GM21447 (cell line): ENCODE measurements around the gene H1-8.

Experiments
- ATAC-seq: cut with Tn5 transposase; IDR thresholded peaks from one replicate; pipeline ENCODE4 v1.9.1; 2021; ENCODE audit not compliant: unreplicated experiment

H1-8 gene

GRCh38 chr3:129592381-129593131 is 49.6 kb downstream of the H1-8 start:
- ATAC-seq, result no peak

- no peak for ATAC-seq
Measured at GRCh38 chr3:129593230-129593594, 50.2 kb downstream of the H1-8 start.

DNA sequence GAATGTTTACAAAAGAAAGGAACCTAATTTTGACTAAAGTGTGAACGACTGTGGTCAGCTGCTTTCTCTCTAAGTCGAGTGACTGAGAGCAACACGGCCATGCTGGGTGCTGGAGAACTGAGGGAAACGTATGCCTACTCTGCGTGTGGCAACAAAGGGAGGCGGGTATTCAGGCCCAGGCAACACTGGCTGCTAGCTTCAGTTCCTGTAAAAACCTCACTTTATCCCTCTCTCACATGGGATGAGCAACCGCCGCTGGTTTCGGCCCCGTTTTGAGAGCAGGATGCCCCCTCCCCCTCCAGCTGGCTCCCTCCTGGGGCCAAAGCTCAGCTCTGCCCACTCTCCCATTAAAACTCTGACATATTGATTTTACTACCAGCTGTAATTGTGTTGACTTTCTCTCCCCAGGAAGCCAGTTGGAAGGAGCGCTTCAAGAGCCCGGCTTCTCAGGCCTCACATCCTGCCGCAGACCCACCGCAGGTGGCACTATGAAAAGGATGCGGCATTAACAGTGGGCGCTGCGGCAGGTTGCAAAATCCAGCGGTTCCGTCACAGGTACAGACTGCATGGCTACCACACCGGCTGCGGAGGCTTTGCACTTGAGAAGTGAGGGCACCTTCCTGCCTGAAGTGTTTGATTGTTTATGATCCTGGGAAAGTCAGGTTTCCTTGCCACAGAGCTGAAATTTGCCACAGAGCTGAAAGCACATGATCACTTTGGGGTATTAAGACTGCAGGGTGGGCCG is 50.8 kb downstream of the H1-8 start:
- ATAC-seq, result no peak

DNA sequence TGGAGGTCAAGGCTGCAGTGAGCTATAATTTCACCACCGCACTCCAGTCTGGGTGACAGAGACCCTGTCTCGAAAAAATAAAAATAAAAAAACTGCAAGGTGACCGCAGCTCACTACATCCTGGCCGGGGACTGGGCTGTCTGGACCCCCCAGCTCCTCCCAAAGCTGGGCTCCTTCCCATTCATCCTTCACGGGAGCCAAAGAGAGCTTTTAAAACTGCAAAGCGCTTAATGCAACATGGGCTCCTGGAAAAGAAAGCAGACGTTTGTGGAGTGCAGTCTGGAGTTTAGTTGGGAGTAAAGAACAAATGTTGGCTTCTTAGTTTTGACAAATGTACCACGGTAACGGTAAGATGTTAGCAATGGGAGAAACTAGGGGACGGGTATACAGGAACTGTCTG is 51.4 kb downstream of the H1-8 start:
- ATAC-seq, result no peak

DNA sequence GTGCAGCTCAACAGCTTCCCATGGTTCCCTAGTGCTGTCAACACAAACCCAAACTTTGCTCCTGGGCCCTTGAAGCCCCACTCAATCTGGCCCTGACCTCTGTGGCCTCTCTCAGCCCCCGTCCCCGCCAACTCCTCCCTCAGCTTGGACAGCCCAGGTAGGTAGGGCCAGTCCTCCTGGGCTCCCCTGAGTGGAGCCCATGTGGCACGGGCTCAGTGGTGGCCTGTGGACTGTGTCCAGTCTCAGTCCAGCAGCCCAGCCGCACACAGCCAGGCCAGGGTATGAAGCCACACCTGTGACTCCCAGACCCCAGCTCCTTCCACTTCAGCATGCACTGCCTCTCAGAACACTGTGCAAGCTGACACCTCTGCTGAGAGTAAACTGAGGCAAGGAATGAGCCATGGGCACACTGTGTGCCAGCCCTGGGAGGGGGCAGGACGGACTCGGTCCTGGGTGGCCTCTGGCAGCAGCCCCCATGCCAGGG is 52.0 kb downstream of the H1-8 start:
- no peak for ATAC-seq

DNA sequence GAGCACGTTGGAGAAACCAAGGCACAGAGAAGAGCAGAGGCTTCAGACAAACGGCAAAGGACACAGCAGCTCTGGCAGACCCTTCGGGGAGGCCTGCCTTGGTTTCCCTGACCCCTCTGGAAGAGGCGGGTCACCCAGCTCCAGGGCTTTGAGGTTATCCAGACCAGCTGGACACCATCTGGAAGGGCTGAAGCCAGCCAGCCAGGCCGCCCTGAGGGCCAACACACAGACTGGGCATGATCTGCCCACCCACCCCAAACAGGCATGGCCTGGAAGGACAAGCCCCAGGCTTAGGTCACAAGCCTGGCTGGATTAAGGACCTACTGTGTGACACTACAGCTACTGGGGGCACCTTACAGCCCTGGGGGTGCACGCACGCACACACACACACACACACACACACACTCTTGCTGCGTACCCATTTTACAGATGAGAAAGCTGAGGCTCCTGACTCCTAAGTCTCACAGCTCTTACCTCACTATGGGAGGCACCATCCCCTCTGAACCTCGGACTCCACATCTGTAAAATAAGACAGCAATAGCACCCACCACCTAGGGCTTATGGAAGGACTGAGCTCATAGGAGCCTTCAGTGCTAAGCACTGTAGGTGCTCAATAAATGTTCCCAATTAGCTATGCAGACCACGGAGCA is 52.7 kb downstream of the H1-8 start:
- ATAC-seq, result no peak

DNA sequence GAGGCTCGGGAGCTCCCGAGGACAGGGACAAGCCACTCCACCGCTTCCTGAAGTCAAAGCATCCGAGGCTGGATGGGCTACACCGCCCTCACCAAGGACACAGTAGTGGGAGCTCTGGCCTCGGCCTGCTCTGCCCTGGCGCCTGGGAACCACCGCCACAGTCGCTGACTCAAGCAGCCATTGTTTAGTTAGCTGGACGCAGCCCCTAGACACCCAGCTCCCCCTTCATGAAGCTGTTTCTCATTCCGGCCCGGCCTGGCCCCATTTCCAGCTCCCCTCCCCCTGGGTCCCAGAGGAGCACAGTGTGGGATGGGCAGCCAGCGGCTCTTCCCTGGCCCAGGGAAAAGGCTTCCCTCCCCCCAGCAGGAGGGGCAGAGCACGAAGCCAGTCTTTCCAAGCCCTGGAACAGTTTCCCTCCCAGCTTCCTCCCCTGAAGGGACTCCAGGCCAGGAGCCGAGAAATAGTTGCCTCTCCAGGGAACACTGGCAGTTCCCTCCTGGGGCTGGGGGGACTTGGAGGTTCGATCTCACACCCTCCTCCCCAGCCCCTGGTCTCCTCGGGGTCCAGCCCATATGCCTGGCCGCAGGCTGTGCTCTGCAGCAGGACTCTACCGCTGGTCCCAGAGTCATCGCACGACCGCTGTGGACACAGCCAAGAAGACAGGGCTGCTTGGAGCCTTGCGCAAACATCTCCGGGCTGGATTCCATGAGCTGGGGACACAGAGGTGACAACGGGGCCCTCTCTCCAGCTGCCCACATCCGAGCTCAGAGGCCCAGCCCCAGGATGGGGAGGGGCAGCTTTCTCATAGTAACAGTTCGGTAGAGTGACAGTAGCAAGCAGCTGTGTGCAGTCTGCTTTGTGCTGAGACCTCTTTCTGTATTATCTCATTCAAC is 53.5 kb downstream of the H1-8 start:
- no peak for ATAC-seq

DNA sequence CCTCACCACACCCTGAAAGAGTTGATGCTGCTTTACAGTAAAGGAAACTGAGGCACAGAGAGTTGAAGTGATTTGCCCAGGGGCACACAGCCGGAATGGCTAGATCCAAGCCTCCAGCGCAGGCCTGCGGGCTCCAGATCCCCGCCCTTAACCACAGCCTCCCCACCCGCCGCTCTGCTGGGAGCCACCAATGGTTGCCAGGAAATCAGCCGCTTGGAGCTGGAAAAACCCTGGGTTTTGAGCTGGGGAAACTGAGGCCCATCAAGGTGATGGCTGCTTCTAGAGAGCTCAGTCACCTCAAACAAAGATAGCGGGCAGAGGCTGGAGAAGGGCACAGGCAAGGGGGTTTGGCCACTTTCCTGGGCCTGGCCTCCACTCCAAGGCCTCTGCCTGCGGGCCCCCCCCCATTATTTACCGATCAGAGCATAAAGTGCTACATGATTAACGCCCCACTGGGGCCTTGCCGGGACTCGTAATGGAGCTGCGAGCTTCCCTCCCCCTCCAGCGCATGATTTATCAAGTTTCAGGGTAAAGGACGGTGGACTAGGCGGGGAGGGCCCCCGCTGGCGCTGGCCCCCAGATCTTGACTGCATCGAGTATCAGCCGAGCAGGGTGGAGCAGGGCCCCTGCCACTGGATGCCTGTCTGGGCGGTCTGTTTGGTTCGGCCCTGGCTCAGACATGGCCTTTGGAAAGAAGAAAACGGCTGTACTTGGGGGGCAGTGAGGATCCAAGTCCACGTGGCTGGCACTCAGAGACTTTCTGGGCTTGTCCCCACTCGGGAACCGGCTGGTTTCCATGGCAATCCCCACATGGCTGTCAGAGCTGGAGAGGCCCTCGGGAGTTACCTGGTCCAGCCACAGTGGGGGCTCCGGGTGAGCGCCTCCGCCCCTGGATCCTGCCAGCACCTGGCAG is 54.4 kb downstream of the H1-8 start:
- no peak for ATAC-seq

DNA sequence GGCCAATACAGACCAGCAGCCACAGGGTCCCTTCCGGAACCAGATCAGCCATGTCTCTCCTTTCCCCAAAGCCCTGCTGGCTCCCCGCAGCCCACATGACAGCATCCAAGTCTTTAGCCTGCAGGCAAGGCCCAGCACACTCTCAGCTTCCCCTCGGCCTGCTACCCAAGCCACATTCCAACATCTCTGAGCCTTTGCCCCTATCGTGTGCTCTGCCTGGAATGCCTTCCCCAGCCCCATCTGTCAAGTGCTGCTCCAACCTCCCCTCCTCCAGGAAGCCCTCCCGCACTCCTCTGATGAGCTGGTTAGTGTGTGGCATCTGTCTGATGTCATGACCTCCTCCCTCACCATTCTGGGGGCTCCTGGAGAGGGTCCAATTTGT is 55.0 kb downstream of the H1-8 start:
- ATAC-seq, result no peak

GRCh38 chr3:129598484-129598883 is 55.5 kb downstream of the H1-8 start:
- no peak for ATAC-seq

DNA sequence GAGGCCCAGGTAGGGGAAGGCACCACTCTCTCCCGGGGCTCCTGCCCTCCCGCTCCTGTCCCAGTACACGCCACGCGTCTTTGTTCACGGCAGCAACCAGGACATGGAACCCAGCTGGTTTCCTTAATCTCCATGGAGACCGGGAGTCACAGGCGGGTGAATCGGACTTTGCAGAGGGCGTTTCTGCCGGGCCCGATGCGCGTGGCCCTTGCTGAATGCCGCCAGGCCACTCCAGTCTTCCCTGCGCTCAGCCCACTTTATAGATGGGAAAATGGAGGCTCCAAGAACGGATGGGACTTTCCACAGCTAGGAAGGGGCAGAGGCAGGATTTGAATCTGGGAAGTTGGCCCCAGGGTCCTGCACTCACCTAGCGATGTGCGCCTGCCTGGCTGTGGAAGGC is 56.1 kb downstream of the H1-8 start:
- ATAC-seq, result no peak

GRCh38 chr3:129599607-129600006 is 56.6 kb downstream of the H1-8 start:
- no peak for ATAC-seq

- ATAC-seq, result no peak
Measured at GRCh38 chr3:129600348-129600747, 57.4 kb downstream of the H1-8 start.
